ENCODE results near the gene ACACB.

Gene ACACB

GRCh38 chr12:109185441-109185840, 69.1 kb downstream of the ACACB start:
- no peak overlapping the region for H3K4me3 Mint-ChIP-seq
- H3K27ac Mint-ChIP-seq, result no peak overlapping the region
- H3K36me3 Mint-ChIP-seq (ENCODE audit: low read depth), result peaks cover 59% of the 10 kb centered on the region
- no peaks in the 10 kb centered on the region for H3K27me3 Mint-ChIP-seq
- H3K9me3 Mint-ChIP-seq, result no peaks in the 10 kb centered on the region
- intact Hi-C loops (cut with micrococcal nuclease), result no loop called here
- H3K4me1 Mint-ChIP-seq (ENCODE audit: low read depth), result no peaks in the 10 kb centered on the region

- H3K4me1 Mint-ChIP-seq (ENCODE audit: low read depth), result no peaks in the 10 kb centered on the region
- H3K27me3 Mint-ChIP-seq, result no peaks in the 10 kb centered on the region
- H3K27ac Mint-ChIP-seq, result no peak overlapping the region
- H3K9me3 Mint-ChIP-seq, result no peaks in the 10 kb centered on the region
- H3K4me3 Mint-ChIP-seq, result no peak overlapping the region
- peaks cover 50% of the 10 kb centered on the region for H3K36me3 Mint-ChIP-seq (ENCODE audit: low read depth)
- intact Hi-C loops (cut with micrococcal nuclease), result no loop called here
Observed at GRCh38 chr12:109186993-109187653, 70.7 kb downstream of the ACACB start.

DNA sequence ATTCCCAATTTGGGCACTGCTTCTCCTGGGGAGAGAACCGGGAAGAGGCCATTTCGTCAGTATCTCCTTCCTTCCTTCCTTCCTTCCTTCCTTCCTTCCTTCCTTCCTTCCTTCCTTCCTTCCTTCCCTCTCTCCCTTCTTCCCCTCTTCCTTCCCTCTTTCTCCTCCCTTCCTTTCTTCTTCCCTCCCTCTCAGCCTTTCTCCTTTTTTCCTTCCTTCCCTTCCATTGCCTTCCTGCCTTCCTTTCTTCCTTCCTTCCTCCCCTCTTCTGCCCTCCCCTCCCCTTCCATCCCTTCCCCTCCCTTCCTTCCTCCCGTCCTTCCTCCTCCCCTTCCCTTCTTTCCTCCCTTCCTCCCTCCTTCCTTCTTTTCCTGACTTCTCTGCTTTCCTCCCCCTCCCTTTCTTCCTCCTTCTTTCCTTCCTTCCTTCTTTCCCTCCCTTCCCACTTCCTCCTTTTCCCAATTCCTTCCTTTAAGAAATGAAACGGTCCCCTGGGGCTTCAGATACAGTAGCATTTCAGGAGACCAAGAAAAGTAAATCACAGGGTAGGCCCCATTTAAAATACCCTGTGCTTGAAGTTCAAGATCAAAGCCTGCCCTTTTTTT, 71.8 kb downstream of the ACACB start:
- Mint-ChIP-seq H3K36me3 (ENCODE audit: low read depth) (peaks cover 43% of the 10 kb centered on the region), H3K4me3 (no peak overlapping the region), H3K9me3 (no peaks in the 10 kb centered on the region), H3K27ac (no peak overlapping the region), H3K4me1 (ENCODE audit: low read depth) (no peaks in the 10 kb centered on the region), H3K27me3 (no peaks in the 10 kb centered on the region)
- intact Hi-C loops (cut with micrococcal nuclease), result no loop called here

DNA sequence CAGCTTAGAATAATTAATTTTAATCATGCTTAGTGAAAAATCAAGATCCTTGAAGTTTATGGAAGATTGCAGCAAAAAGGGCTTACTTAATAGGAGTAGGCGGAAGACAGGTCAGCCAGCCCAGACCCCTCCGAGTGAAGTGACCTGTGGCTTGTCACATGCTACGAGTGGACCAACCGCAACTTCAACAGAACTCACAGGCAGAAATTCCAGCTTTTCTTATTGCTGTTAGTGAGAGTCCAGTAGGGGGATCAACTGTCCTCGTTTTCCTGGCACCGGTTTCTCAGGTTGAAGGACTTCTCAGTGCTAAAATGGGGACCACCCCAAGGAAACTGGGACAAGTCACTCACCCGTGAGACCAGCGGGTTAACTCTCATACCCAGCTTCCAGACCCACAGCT, 72.9 kb downstream of the ACACB start:
- H3K27ac Mint-ChIP-seq, result no peak overlapping the region
- H3K9me3 Mint-ChIP-seq, result no peaks in the 10 kb centered on the region
- intact Hi-C loops (cut with micrococcal nuclease), result no loop called here
- no peaks in the 10 kb centered on the region for H3K27me3 Mint-ChIP-seq
- no peak overlapping the region for H3K4me3 Mint-ChIP-seq
- H3K4me1 Mint-ChIP-seq (ENCODE audit: low read depth), result no peaks in the 10 kb centered on the region
- H3K36me3 Mint-ChIP-seq (ENCODE audit: low read depth), result peaks cover 54% of the 10 kb centered on the region

DNA sequence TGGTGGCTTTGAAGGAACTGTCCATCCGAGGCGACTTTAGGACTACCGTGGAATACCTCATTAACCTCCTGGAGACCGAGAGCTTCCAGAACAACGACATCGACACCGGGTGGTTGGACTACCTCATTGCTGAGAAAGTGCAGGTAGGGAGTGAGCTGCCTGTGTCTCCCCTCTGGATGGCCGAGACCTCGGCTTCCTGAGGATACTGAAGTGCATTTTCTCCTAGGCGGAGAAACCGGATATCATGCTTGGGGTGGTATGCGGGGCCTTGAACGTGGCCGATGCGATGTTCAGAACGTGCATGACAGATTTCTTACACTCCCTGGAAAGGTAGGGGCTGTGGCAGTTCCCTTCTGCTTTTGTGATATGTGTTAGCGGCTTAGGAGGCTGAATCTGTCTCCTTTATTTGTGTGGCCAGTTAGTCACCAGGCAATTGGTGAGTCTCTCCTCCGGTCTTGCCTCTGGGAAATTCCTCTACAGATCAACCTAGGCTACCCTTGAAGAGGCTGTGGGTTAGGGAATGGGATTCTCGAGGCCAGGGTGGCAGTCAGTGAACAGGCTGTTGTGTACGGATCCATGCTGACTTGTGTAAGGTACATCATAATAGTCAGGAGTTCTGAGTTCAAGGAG, 75.3 kb downstream of the ACACB start:
- H3K4me3 Mint-ChIP-seq, result no peak overlapping the region
- H3K27me3 Mint-ChIP-seq, result no peaks in the 10 kb centered on the region
- no peaks in the 10 kb centered on the region for H3K4me1 Mint-ChIP-seq (ENCODE audit: low read depth)
- peaks cover 8% of the 10 kb centered on the region for H3K9me3 Mint-ChIP-seq
- peaks cover 56% of the 10 kb centered on the region for H3K36me3 Mint-ChIP-seq (ENCODE audit: low read depth)
- intact Hi-C loops (cut with micrococcal nuclease), result no loop called here
- no peak overlapping the region for H3K27ac Mint-ChIP-seq

- no peak overlapping the region for H3K4me3 Mint-ChIP-seq
Observed at GRCh38 chr12:109192358-109192757, 76.0 kb downstream of the ACACB start.

DNA sequence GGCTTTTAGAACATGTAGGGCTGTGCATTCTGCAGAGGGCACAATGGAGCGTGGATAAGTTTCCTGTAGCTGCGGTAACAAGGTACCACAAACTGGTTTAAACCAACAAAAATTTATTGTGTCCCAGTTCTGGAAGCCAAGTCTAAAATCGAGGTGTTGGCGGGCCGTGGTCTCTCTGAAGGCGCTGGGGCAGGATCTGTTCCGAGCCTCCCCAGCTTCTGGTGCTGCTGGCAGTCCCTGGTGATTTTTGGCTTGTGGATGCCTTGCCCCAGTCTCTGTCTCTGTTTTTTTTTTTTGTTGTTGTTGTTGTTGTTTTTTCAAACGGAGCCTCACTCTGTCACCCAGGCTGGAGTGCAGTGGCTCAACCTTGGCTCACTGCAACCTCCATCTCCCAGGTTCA, 77.5 kb downstream of the ACACB start:
- no peaks in the 10 kb centered on the region for H3K4me1 Mint-ChIP-seq (ENCODE audit: low read depth)
- no peak overlapping the region for H3K4me3 Mint-ChIP-seq
- H3K36me3 Mint-ChIP-seq (ENCODE audit: low read depth), result peaks cover 51% of the 10 kb centered on the region
- intact Hi-C loops (cut with micrococcal nuclease), result no loop called here
- no peak overlapping the region for H3K27ac Mint-ChIP-seq
- H3K27me3 Mint-ChIP-seq, result no peaks in the 10 kb centered on the region
- H3K9me3 Mint-ChIP-seq, result peaks cover 8% of the 10 kb centered on the region

More at GRCh38 chr12:109192358-109192757, 76.0 kb downstream of the ACACB start:
- Mint-ChIP-seq H3K27me3 (no peaks in the 10 kb centered on the region), H3K4me1 (ENCODE audit: low read depth) (no peaks in the 10 kb centered on the region), H3K36me3 (ENCODE audit: low read depth) (peaks cover 62% of the 10 kb centered on the region), H3K27ac (no peak overlapping the region), H3K9me3 (peaks cover 8% of the 10 kb centered on the region)
- intact Hi-C loops (cut with micrococcal nuclease), result no loop called here

- H3K4me3 Mint-ChIP-seq, result no peak overlapping the region
- no peaks in the 10 kb centered on the region for H3K4me1 Mint-ChIP-seq (ENCODE audit: low read depth)
- H3K36me3 Mint-ChIP-seq (ENCODE audit: low read depth), result peaks cover 60% of the 10 kb centered on the region
- no peak overlapping the region for H3K27ac Mint-ChIP-seq
- no peaks in the 10 kb centered on the region for H3K27me3 Mint-ChIP-seq
- intact Hi-C loops (cut with micrococcal nuclease), result no loop called here
- peaks cover 8% of the 10 kb centered on the region for H3K9me3 Mint-ChIP-seq
Observed at GRCh38 chr12:109196332-109196731, 79.9 kb downstream of the ACACB start.

DNA sequence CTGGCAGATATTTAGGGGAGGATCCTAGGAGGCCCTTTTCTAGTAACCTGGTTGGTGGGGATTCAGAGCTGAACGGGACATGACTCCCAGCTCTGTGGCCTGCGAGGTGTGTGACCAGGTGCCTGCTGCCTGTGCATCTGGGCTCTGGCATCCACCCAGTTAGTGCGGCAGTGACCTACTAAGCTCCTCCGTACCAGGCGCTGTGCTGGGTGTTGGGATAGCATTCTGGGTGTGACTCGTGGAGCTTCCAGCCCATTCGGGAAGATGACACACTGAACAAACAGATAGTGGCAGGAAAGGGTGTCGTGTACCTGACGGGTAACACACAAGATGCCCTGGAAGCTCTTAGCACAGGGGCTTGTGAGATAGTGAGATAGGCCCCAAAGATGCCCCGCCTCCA, 80.9 kb downstream of the ACACB start:
- intact Hi-C loops (cut with micrococcal nuclease), result no loop called here
- no peak overlapping the region for H3K27ac Mint-ChIP-seq
- no peaks in the 10 kb centered on the region for H3K4me1 Mint-ChIP-seq (ENCODE audit: low read depth)
- peaks cover 8% of the 10 kb centered on the region for H3K9me3 Mint-ChIP-seq
- H3K27me3 Mint-ChIP-seq, result no peaks in the 10 kb centered on the region
- peaks cover 68% of the 10 kb centered on the region for H3K36me3 Mint-ChIP-seq (ENCODE audit: low read depth)
- H3K4me3 Mint-ChIP-seq, result no peak overlapping the region

DNA sequence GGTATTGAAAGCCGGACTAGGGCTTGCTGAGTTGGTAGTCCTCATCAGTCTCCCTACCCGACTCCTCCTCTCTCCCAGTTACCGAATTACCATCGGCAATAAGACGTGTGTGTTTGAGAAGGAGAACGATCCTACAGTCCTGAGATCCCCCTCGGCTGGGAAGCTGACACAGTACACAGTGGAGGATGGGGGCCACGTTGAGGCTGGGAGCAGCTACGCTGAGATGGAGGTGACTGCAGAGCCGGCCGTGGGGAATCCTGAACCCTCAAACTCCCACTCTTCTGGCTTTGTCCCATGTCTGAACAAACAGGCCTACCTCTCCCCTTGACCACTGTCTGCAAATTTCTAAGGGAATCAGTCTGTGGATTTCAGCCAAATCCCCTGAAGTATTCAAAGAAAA, 82.9 kb downstream of the ACACB start:
- peaks cover 67% of the 10 kb centered on the region for H3K36me3 Mint-ChIP-seq (ENCODE audit: low read depth)
- intact Hi-C loops (cut with micrococcal nuclease), result no loop called here

DNA sequence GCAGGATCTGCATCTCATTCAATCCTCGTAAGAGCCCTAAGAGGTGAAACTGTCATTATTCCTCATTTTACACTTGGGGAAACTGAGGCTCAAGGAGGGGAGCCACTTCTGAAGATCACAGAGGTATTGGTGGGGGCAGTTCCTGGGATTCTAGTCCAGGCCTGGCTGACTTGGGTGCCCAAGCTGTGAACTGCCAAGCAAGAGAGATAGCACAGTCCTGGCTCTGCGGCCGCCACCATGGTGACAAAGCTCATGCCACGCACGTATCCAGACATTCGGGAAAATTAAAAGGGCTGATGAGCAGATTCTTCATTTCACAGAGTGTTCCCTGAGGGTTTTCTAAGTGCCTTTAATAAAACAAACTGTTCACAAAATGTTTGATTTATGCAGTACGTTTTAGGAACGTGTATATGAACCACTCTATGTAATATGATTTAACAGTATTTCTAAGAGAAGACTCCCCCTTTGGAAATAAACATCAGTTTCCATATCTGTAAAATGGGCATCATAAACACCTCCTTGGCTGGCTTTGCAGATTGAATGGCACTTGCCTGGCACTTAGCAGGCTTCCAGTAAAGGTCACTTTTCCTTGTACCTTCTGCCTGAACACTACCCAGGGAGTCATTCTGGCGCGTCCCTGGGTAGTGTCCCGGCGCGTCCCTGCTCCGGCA, 84.6 kb downstream of the ACACB start:
- intact Hi-C loops (cut with micrococcal nuclease), result no loop called here
- peaks cover 5% of the 10 kb centered on the region for H3K9me3 Mint-ChIP-seq
- no peak overlapping the region for H3K27ac Mint-ChIP-seq
- H3K27me3 Mint-ChIP-seq, result no peaks in the 10 kb centered on the region
- H3K36me3 Mint-ChIP-seq (ENCODE audit: low read depth), result peaks cover 62% of the 10 kb centered on the region
- H3K4me1 Mint-ChIP-seq (ENCODE audit: low read depth), result no peaks in the 10 kb centered on the region
- no peak overlapping the region for H3K4me3 Mint-ChIP-seq

More for the DNA sequence above, 82.9 kb downstream of the ACACB start:
- H3K4me3 Mint-ChIP-seq, result no peak overlapping the region
- H3K27ac Mint-ChIP-seq, result no peak overlapping the region
- no peaks in the 10 kb centered on the region for H3K4me1 Mint-ChIP-seq (ENCODE audit: low read depth)
- H3K9me3 Mint-ChIP-seq, result peaks cover 8% of the 10 kb centered on the region
- H3K27me3 Mint-ChIP-seq, result no peaks in the 10 kb centered on the region

GRCh38 chr12:109201496-109201885, 85.1 kb downstream of the ACACB start:
- intact Hi-C loops (cut with micrococcal nuclease), result no loop called here
- Mint-ChIP-seq H3K4me1 (ENCODE audit: low read depth) (no peaks in the 10 kb centered on the region), H3K27me3 (no peaks in the 10 kb centered on the region), H3K9me3 (peaks cover under 1% of the 10 kb centered on the region), H3K4me3 (no peak overlapping the region), H3K27ac (no peak overlapping the region), H3K36me3 (ENCODE audit: low read depth) (peaks cover 60% of the 10 kb centered on the region)

GRCh38 chr12:109202770-109203169, 86.4 kb downstream of the ACACB start:
- peaks cover 63% of the 10 kb centered on the region for H3K36me3 Mint-ChIP-seq (ENCODE audit: low read depth)
- H3K9me3 Mint-ChIP-seq, result no peaks in the 10 kb centered on the region
- H3K4me1 Mint-ChIP-seq (ENCODE audit: low read depth), result no peaks in the 10 kb centered on the region
- H3K27me3 Mint-ChIP-seq, result no peaks in the 10 kb centered on the region
- no peak overlapping the region for H3K4me3 Mint-ChIP-seq
- intact Hi-C loops (cut with micrococcal nuclease), result no loop called here
- no peak overlapping the region for H3K27ac Mint-ChIP-seq

- Mint-ChIP-seq H3K9me3 (no peaks in the 10 kb centered on the region), H3K4me1 (ENCODE audit: low read depth) (no peaks in the 10 kb centered on the region), H3K27me3 (no peaks in the 10 kb centered on the region), H3K4me3 (no peak overlapping the region), H3K36me3 (ENCODE audit: low read depth) (peaks cover 71% of the 10 kb centered on the region), H3K27ac (no peak overlapping the region)
- intact Hi-C loops (cut with micrococcal nuclease), result no loop called here
Observed at GRCh38 chr12:109203480-109203879, 87.1 kb downstream of the ACACB start.

Data from dendritic cell treated with granulocyte-macrophage colony-stimulating factor and Interleukin-4, amounts not matched to agents 40 ng/mL and 50 ng/mL, for 4 days (primary cell).